Esophagus squamous epithelium (tissue), 4 donors: ENCODE results near the gene KIR2DL4.
"Not testable (repeated sequence)": the region's sequence is repeated elsewhere in the genome, so short reads cannot be mapped to it uniquely, and the experiment has no call there.

Experiments
- CTCF ChIP-seq, 6 experiments: fragments of 450-650 bp in 4 of 6; fragments of 200-600 bp in 2 of 6; sonication (generic) in 2 of 6; IDR thresholded peaks; one replicate each; pipeline ENCODE4 v1.5.1; 2016 to 2019; ENCODE audit warnings: antibody characterized with exemption in 6 of 6, mild to moderate bottlenecking in 4 of 6, moderate library complexity in 4 of 6
- POLR2A ChIP-seq, 4 donors: fragments of 450-650 bp; IDR thresholded peaks; one replicate each; pipeline ENCODE4 v1.6.1; 2017; ENCODE audit warnings: antibody characterized with exemption in 4 of 4, mild to moderate bottlenecking in 4 of 4, moderate library complexity in 3 of 4

GRCh38 chr19:54764219-54764618, 39.2 kb upstream of the KIR2DL4 start:
- TF ChIP-seq CTCF, POLR2A (IDR thresholded peaks at IDR 0.05): not testable (repeated sequence)
